HG03521 (cell line): ENCODE data around the gene AGTRAP.

ENCODE experiments used
- ATAC-seq: cut with Tn5 transposase; IDR thresholded peaks from one replicate; pipeline ENCODE4 v1.9.1; 2021; ENCODE audit warnings: mild to moderate bottlenecking, moderate library complexity; ENCODE audit not compliant: unreplicated experiment

AGTRAP gene

GRCh38 chr1:11780380-11781147, 44.6 kb downstream of the AGTRAP start:
- ATAC-seq = no peak

GRCh38 chr1:11781297-11781696, 45.4 kb downstream of the AGTRAP start:
- ATAC-seq = no peak

- ATAC-seq = no peak
Observed at GRCh38 chr1:11782127-11782708, 46.3 kb downstream of the AGTRAP start.

GRCh38 chr1:11783556-11783955, 47.6 kb downstream of the AGTRAP start:
- no peak for ATAC-seq

GRCh38 chr1:11784256-11784992, 48.5 kb downstream of the AGTRAP start:
- ATAC-seq = no peak

- no peak for ATAC-seq
Observed at GRCh38 chr1:11784993-11785769, 49.2 kb downstream of the AGTRAP start.

- ATAC-seq = no peak
Observed at GRCh38 chr1:11786168-11786567, 50.2 kb downstream of the AGTRAP start.

- no peak for ATAC-seq
Observed at GRCh38 chr1:11787251-11787803, 51.4 kb downstream of the AGTRAP start.

- ATAC-seq = no peak
Observed at GRCh38 chr1:11787804-11788436, 52.0 kb downstream of the AGTRAP start.

- no peak for ATAC-seq
Observed at GRCh38 chr1:11788549-11789053, 52.7 kb downstream of the AGTRAP start.

GRCh38 chr1:11789126-11790067, 53.5 kb downstream of the AGTRAP start:
- ATAC-seq = no peak

- ATAC-seq = no peak
Observed at GRCh38 chr1:11790101-11790879, 54.4 kb downstream of the AGTRAP start.

- no peak for ATAC-seq
Observed at GRCh38 chr1:11790880-11791715, 55.2 kb downstream of the AGTRAP start.

- no peak for ATAC-seq
Observed at GRCh38 chr1:11792106-11792505, 56.2 kb downstream of the AGTRAP start.

GRCh38 chr1:11793819-11794218, 57.9 kb downstream of the AGTRAP start:
- no peak for ATAC-seq

GRCh38 chr1:11794446-11795237, 58.7 kb downstream of the AGTRAP start:
- no peak for ATAC-seq
